ELF-1 (cell line): ENCODE results near the gene CTXN1.
A peak's percentile ranks its signal among the peaks of the same experiment; 100 is the strongest.
"Not testable (repeated sequence)": the region's sequence is repeated elsewhere in the genome, so short reads cannot be mapped to it uniquely, and the experiment has no call there.

Experiments used
- DNase-seq: peaks from one replicate; pipeline ENCODE4 v3.0.0-alpha.2; 2016; ENCODE audit warnings: low read depth, low spot score

The CTXN1 gene

DNA sequence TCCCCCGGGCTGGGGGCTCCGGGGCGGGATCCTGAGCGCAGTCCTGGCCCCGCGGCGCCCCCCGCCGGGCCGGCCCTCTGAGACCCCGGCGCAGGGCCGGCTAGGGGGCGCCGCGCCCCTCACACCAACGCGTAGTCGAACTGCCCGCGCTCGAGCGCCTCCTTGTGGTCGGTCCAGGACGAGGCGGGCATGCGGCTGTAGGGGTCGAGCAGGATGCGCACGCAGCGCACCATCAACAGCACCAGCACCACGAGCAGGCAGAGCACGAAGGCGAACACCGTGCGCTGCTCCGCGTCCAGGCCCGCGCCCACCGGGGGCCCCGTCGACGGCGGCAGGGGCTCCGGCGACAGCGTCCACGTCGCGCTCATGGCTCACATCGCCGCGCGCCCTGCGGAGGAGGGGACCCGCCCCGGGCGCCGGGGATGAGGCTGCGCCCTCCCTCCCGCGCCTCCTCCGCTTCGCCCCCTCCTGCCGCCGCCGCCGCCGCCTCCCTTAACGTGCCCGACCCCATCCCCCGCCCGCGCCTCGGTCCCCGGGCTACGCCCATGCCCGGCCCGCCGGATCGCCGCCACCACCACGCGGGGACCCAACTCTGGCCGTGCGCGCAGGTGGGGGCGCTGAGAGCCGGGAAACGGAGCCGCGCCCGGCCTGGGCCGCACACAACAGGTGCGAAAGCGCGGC lies 624 bp downstream of the CTXN1 start:
- peak; percentile 95 for DNase-seq

DNA sequence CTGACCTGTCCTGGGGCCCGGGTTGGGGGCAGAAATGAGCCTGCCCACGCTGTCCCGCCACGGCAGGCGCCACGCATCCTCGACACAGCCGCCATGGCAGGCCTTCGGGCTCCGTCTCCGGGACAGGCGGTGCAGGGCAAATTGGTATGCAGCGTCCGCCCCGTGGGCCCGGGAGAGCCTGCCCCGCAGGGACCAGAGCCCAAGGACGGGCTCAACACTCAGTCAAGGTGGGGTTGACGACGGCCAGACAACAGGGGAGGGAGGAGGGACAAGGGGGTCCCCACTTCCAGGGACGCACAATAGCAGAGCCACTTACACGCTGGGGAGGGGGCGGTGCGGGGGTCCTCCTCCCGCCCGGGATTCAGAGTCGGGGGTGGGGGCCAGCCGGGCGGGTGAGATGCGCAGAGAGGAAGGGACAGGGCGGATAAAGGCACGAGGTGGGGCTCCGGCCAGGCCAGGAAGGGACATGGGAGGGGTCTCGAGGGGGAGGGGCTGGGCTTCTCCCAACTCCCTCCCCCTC lies 1.2 kb downstream of the CTXN1 start:
- no peak for DNase-seq

DNA sequence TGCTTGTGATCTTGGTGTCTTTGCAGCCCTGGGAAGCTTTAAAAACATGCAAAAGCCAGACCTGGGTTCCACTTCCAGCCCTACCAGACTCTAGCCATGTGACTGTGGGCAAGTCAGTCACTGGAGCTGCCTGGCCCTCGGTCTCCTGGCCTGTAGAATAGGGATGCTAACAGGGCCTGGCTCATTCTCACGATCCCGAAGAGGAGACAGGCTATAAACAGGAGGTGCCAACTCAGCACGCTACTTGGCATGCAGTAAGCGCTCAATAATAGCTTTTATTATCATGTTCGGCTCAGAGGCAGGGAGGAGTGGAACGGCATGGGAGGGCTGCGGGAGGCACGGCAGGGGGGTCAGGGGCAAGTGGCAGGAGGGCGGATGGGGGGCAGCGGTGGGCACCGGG lies 1.7 kb downstream of the CTXN1 start:
- no peak for DNase-seq

DNA sequence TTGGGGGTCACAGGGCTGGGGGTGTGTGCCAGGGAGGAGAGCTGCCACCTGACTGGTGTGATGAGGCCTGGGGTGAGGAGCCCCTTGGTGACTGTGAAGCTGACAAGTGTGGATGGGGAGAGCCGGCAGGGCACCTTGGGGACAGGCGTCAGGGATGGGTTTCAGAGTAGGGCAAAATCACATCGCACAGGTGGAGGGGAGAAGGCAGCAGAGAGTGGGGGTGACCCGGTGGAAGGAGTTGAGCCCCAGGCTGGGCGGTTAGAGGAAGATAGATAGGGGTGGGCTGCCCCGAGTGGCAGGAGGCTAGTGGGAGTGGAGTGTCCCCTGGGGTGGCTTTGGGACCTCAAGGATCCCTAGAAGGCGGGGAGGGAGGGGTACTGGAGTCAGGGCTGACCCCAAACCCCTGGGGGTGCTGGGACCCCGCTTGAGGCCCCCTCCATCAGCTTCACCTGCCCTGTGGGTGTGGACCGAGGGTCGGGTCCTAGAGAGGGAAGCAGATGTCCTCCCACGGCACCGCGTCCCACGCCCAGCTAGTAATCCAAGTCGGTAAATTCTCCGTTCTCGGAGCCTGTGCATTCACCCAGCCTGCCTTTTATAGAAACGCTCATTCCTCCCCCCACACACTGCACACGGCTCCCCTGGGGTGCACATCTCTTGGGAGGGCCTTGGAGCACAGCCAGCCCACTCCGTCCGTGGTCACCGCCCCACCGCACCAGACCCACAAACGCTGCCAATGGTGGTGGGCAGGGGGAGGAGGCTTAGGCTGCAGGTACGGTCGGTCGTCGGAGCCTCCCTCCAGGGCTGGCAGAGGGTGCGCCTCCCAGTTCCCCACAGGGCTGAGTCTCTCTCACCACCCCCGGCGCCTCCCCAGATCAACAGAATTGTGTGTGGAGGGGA lies 2.4 kb downstream of the CTXN1 start:
- no peak for DNase-seq

DNA sequence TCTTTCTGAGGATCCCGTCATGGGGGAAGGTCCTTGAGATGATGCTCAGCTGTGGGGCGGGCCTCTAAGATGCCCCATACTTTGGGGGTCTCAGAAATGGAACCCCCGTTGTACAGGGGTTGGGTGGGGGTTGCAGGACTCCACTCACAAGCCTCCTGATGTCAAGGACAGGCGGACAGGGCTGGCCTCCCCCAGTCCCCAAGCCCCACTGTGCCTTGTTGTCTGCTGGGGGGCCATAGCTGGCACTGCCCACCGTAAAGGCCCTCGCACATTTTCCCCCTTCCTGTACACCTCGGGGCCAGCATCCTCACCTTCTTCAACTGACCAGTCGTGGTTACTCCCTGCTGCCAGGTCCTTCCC lies 3.1 kb downstream of the CTXN1 start:
- DNase-seq: no peak

DNA sequence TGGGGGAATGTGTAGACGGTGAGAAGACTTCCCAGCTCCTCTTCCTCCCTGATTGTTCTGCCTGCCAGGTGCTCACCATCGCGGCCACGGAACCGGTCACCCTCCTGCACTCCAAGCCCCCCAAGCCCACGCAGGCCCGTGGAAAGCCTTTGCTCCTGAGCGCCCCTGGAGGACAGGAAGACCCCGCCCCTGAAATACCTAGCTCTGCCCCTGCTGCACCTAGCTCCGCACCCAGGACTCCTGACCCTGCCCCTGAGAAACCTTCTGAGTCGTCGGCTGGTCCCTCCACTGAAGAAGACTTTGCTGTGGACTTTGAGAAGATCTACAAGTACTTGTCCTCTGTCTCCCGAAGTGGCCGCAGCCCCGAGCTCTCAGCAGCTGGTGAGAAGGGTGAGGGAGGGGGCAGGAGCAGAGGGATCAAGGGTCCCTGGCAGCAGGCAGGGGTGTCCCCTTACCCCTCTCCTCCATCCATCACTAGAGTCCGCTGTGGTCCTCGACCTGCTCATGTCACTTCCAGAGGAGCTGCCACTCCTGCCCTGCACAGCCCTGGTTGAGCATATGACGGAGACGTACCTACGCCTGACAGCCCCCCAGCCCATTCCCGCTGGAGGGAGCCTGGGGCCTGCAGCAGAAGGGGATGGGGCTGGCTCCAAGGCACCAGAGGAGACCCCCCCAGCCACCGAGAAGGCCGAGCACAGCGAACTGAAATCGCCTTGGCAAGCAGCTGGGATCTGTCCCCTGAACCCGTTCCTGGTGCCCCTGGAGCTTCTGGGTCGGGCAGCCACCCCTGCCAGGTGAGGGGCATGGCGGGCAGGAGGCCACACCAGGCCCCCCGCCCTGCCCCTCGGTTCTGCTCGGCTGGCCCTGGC lies 3.7 kb downstream of the CTXN1 start:
- no peak for DNase-seq

DNA sequence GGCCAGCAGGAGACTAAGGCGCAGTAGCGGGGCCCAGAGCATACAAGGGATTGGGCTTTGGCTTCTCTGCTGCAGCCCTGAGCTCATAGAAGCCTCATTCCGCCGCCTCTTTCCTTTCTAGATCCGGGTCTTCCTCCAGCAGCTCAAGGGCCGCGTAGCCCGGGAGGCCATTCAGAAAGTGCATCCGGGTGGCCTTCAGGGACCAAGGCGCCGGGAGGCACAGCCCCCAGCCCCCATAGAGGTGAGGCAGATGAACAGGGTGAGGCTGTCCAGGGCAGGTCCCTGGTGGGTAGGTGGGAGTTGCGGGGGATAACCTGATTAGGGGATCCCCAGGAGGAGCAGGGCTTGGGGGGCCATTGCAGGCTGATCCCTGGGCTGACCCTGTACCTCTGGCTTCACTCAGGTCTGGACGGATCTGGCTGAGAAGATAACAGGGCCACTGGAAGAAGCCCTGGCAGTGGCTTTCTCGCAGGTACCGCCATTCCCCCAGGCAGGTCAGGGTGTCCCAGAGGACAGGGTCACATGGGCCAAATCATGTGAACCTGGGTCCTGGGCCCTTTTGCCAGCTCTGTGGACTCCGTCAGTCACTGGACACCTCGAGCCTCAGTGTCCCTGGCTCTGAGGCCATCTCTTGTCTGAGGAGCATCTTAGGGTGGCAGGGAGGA lies 4.5 kb downstream of the CTXN1 start:
- DNase-seq: no peak

DNA sequence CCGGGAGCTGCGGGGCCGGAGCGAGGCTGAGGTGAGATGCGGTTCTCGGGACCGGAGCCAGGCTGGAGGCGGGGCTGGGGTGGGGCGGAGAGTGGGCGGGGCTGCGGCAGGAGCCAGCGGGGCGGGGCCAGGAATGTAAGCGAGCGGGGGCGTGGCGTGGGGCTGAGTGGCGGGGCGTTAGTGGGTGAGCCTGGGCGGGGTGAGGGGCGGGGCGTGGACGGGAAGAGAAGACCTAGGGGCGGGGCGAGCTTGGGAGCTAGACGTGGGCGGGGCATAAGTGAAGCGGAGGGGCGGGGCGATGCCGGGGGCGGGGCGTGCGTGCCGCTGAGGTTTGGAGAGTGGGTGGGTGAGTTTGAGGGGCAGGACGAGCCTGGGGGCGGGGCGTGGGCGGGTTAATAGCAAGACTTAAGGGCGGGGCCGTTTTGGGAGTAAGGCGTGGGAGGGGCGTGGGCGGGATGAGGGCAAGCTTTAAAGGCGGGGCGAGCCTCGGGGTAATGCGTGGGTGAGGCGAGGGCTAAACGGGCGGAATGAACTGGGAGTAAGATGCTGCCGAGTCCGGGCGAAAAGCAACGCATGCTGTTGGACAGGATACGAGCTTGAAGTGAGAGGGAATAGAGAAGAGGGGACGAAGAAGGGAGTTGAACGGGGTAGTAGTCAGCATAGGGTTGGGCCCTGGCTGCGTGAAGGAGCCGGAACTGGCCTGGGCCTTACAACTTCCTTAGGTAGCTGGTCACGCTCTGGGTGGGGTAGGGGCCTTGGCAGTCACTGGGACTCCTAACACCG lies 5.2 kb downstream of the CTXN1 start:
- DNase-seq: peak; percentile 79

DNA sequence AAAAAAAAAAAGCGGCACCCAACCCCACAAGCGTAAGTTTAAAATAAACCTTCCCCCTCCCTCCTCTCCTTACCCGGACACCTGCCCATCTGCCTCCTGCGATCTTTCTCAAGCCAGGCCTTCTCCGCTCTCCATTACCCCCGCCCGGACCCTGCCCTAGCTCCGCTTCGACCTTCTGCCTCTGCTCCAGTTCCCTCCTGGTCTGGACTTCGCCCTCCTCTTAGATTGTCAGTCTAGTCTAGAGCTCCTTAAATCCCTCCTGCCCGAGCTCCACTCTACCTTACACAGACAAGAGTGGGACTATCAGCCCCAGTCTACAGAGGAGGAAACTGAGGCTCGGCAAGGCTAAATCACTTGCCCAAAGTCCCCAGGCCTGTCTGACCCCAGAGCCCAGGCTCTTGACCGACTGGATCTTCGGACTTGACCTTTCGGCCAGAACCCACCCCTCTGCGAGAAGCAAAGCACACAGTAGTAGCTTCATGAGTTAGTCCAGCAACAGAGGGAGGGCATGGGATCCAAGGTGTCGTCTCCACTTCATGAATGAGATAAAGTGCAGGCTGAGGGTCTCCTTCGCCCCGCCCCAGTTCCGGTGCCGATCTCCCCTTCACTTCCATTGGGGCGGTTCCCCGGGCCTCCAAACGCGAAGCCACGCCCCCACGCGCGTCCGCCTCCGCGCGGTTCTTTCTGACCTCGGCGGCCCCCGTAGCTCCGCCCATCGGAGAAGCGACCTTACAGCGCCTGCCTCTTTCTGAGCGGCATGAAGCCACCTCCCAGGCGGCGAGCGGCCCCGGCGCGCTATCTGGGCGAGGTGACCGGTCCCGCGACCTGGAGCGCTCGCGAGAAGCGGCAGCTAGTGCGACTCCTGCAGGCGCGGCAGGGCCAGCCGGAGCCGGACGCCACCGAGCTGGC lies 6.1 kb downstream of the CTXN1 start, which contains the start of gene SNAPC2:
TSS of gene SNAPC2 (plus strand) at position 729 of the 909 bp plus-strand sequence. CDS start at position 758, 29 bp downstream.
- peak; percentile 97 for DNase-seq

DNA sequence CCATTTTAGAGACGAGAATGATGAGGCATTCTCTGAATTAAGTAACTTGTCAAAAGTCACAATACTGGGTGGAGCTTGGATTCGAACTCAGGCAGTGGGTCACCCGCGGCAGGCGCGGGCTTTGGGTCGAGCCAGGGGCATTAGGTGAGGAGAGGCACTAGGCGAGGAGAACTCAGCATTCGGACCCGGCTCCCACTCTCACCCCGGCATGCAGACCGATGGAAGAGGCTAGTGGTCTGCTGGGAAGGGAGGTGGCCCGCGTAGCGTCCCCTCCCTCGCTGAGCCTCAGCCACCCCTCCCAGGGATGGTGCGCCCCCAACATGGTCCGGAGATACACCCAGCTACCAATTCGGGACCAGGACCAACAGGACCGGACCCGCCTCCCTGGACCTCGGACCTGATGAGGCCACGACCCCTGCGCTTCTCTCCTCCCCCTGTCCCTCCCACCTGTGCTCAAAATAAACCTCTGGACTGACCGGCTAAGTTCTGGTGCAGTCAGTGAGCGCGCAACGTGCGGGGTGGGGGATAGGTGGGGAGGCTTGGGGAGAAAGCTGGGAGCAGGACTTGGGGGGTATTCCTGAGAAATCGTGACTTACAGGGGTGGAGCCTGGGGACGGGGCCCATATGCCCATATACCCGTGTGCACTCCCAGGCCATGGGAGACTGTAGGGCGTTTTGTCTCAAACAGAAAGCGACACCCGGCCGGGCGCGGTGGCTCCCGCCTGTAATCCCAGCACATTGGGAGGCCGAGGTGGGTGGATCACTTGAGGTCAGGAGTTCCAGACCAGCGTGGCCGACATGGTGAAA lies 7.1 kb downstream of the CTXN1 start:
- no peak for DNase-seq

DNA sequence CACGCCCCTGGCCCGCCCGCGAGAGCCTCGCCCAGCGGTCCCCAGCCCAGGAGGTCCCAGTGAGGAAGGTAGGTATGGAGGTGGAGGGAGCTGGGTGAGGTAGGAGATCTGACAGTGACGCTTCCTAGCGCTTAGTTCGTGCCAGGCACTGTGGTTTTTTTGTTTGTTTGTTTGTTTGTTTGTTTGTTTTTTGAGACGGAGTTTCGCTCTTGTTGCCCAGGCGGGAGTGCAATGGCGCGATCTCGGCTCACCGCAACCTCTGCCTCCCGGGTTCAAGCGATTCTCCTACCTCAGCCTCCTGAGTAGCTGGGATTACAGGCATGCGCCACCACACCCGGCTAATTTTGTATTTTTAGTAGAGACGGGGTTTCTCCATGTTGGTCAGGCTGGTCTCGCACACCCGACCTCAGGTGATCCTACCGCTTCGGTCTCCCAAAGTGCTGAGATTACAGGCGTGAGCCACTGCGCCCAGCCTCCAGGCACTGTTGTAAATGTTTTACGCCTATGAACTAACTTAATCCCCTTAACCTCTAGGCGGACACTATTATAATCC lies 7.8 kb downstream of the CTXN1 start:
- not testable (repeated sequence) for DNase-seq

DNA sequence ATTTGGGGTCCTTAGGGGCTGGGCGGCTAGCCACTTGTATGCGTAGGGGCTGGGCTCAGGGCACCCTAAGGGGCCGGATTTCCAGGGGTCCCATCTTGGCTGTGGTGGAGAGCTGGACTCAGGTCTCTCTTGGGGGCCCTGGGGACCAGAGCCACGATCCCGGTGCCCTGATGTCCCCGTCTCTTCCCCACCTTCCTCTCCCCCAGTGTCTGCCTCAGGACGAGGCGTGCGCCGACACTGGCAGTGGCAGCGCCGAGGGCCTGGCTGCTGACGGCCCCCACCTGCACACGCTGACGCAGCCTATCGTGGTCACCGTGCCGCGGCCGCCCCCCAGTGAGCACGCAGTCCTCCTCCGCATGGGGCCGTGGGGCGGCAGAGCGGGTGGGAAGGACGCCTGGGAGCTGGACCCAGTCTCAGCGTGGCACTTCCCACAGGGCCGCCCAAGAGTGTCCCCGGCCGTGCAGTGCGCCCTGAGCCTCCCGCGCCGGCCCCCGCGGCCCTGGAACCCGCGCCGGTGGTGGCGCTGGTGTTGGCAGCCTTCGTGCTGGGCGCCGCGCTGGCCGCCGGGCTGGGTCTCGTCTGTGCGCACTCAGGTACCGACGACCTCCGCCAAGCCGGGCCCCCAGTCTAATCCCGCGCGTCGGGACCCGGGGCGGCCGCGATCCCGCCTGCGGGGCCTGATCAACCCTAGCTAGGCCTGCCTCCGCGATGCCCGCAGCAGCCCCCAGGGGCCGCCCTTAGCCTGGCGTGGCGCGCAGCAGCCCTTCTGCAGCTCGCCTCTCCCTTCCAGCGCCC lies 8.5 kb downstream of the CTXN1 start:
- DNase-seq: peak; percentile 66

DNA sequence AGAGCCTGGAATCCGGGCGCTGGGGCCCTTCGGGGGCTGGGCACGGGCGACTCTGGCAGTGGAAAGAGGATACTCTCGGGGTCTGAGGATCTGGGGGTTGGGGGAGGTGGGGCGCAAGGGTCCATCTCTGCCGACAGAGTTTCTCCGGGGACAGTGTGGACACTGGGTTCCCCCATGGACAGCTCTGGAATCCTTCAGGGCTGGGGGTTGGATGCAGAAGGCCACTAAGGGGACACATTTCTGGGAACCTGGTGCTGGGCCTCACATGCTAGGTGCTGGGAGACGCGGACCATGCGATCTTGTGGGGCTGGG lies 9.0 kb downstream of the CTXN1 start:
- no peak for DNase-seq

DNA sequence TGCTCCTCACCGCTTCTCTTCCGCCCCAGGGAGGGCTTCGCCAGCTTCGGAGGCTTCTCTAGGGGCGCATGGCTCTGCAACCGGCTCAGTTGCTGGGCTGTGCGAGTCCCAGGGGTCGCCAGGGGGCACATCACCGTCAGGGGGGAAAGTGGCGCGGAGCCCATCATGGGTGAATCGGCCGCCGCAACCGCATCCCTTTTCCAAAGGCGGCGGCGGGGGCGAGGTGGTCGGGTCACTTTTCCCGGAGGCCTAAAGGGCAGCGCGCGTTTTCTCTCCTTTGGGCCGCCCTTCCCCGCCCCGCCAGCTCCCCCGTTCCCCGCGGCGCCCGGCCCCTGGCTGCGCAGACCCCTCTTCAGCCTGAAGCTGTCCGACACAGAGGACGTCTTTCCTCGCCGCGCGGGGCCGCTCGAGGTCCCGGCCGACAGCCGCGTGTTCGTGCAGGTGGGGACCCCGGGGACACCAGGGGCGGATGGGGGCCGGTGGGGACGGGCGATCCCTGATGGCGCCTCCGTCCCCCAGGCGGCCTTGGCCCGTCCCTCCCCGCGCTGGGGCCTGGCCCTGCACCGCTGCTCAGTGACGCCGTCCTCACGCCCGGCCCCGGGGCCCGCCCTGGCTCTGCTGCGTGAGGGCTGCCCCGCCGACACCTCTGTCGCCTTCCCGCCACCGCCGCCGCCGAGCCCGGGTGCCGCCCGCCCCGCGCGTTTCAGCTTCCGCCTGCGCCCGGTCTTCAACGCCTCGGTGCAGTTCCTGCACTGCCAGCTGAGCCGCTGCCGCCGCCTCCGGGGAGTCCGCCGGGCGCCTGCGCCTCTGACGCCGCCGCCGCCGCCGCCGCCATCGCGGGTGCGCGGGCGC lies 9.6 kb downstream of the CTXN1 start:
- peak; percentile 23 for DNase-seq

DNA sequence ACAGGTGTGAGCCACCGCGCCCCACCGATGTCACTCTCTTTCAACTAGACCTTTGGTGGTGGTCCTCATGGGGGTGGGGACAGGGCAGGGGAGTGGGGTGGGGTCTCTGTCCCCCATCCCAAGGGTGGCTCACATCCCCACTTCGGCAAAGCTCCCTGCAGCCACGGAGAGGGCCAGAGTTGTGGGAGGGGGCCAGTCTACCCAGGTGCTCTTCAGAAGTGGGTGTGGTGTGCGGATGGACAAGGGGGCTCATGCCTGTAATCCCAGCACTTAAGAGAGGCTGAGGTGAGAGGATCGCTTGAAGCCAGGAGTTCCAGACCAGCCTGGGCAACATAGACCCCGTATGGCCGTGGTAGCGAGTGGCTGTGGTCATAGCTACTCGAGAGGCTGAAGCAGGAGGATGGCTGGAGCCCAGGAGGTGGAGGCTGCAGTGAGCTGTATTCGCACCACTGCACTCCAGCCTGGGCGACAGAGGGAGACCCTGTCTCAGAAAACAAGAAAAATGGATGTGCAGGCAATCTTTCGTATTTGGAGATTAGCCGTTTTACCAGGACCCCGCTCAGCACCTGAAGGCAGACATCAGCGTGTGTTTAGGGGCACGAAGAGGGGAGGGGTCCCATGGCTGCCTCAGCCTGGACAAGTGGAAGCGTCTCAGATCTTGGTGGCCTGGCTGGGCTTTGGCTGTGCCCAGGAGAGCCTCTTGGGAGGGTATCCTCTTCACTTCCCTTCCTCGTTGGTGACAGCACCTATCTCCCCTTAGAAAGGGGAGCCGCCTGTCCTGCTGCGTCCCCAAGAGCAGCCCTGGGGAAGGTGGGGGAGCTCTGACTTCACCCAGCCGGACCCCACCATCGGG lies 10.5 kb downstream of the CTXN1 start:
- no peak for DNase-seq

DNA sequence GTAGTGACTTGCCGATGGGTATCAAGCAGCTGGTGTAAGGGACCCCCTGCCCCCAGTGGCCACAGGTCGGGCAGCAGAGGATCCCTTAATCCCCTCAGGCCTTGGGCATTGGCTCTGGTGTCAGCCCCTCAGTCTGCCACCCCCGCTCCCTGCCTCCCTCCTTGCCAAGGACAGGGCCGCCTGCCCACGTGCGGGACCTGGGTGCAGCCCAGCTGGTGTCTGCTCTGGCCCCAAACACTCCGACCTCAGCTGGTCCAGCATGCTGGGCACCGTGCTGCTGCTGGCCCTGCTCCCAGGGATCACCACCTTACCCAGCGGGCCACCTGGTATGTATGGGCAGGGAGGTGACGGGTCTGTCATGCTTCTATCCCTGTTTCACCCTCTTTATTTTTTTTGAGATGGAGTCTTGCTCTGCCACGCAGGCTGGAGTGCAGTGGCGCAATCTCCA lies 11.3 kb downstream of the CTXN1 start, which contains the start of gene TGFBR3L:
TSS of gene TGFBR3L (plus strand) at position 233 of the 448 bp plus-strand sequence.
- DNase-seq: no peak
